ENCODE measurements around the gene GPC6.

GPC6 gene

DNA sequence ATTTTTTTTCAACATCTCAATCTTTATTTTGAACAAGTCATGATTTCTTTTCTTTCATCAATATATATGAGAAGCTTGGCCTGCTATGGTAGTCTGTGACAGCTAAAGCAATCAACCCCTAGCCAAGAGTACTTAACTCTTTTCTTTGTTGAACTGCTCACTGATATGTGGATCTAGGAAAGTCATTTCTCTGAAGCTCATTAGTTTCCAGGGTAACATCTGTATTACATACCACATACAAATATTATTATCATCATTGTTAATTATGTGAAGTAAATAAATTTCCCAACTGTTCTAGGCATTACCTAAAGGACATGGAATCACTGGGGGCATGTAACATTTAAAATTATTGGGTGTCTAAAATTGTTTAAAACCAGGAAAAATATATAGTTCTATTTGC, 985.6 kb downstream of the GPC6 start:
- H3K4me3 ChIP-seq (ENCODE audit: low read depth, low read length) = no peak overlapping the region
- ChIA-PET POLR2A (no interaction called here), CTCF (interaction anchor here (0.6 kb wide), 1 partner anchor 217 kb away, joined by 3 read pairs; no protein-coding TSS in a partner anchor)
- no peaks in the 10 kb centered on the region for H3K9me3 ChIP-seq (ENCODE audit: control insufficient read depth, insufficient read depth, low read depth, low read length)
- H3K4me1 ChIP-seq (ENCODE audit: control insufficient read depth, insufficient read depth, low read length) = no peaks in the 10 kb centered on the region
- H3K27ac ChIP-seq (ENCODE audit: extremely low read depth, low read depth, low read length) = no peak overlapping the region
- no peaks in the 10 kb centered on the region for H3K36me3 ChIP-seq (ENCODE audit: control insufficient read depth in 2 of 2, insufficient read depth in 1 of 2, low read length in 2 of 2)
- TF ChIP-seq SP2 (tag by site-specific recombination; IDR thresholded peaks at IDR 0.05) = no peak
- no peak for TF ChIP-seq SP3 (tag by site-specific recombination; IDR thresholded peaks at IDR 0.05)
- TF ChIP-seq ZNF768 (tag by site-specific recombination; IDR thresholded peaks at IDR 0.05) = no peak
- TF ChIP-seq ZNF19 (tag by site-specific recombination; IDR thresholded peaks at IDR 0.05; ENCODE audit: low read depth) = no peak
- no peak for TF ChIP-seq ZNF37A (tag by site-specific recombination; IDR thresholded peaks at IDR 0.05)
- TF ChIP-seq ZNF433 (tag by site-specific recombination; IDR thresholded peaks at IDR 0.05; ENCODE audit: low read depth) = no peak
- no peak for TF ChIP-seq SETDB1 (IDR thresholded peaks at IDR 0.05; ENCODE audit: insufficient read length, low read length)
- TF ChIP-seq ZBTB7A (tag by site-specific recombination; IDR thresholded peaks at IDR 0.05; ENCODE audit: low read depth) = no peak
- no peak for TF ChIP-seq ZBTB48 (tag by site-specific recombination; IDR thresholded peaks at IDR 0.05)
- no peak for TF ChIP-seq YY1 (tag by site-specific recombination; IDR thresholded peaks at IDR 0.05)
- TF ChIP-seq ZNF677 (tag by site-specific recombination; IDR thresholded peaks at IDR 0.05) = no peak
- TF ChIP-seq ZNF76 (tag by site-specific recombination; IDR thresholded peaks at IDR 0.05; ENCODE audit: borderline replicate concordance, low read depth) = no peak
- TF ChIP-seq SALL2 (tag by site-specific recombination; IDR thresholded peaks at IDR 0.05; ENCODE audit: borderline replicate concordance) = no peak
- TF ChIP-seq TCF7L2 (IDR thresholded peaks at IDR 0.05; ENCODE audit: borderline replicate concordance, low read depth, low read length) = no peak
- TF ChIP-seq ZNF600 (tag by site-specific recombination; IDR thresholded peaks at IDR 0.05) = no peak
- no peak for TF ChIP-seq ZNF354C (tag by site-specific recombination; IDR thresholded peaks at IDR 0.05; ENCODE audit: borderline replicate concordance, low read depth)
- no peak for TF ChIP-seq ZIC2 (tag by site-specific recombination; IDR thresholded peaks at IDR 0.05)
- TF ChIP-seq ZNF701 (tag by site-specific recombination; IDR thresholded peaks at IDR 0.05) = no peak
- TF ChIP-seq MZF1 (tag by site-specific recombination; IDR thresholded peaks at IDR 0.05; ENCODE audit: borderline replicate concordance) = no peak

DNA sequence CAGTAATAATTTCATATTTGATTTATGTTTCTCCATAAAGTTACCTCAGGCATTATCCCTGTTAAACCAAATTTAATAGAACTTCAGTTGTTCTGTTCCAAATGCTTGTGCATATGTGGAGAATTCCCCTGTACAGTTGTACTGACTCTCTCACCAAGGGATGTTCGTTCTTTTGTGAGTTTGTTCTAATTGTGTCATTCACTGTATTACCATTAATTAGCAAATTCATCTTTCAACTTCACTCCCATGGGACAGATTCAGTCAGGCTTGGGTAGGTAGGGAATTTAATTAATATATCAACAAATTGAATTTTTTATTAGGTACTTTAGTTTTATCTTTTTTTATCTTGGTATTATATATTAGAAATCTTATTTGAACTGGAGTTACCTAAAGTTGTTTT, 987.5 kb downstream of the GPC6 start:
- ChIA-PET POLR2A (no interaction called here), CTCF (no interaction called here)
- Histone ChIP-seq H3K36me3 (ENCODE audit: control insufficient read depth in 2 of 2, insufficient read depth in 1 of 2, low read length in 2 of 2) (no peaks in the 10 kb centered on the region), H3K4me3 (ENCODE audit: low read depth, low read length) (no peak overlapping the region), H3K9me3 (ENCODE audit: control insufficient read depth, insufficient read depth, low read depth, low read length) (no peaks in the 10 kb centered on the region), H3K4me1 (ENCODE audit: control insufficient read depth, insufficient read depth, low read length) (no peaks in the 10 kb centered on the region), H3K27ac (ENCODE audit: extremely low read depth, low read depth, low read length) (no peak overlapping the region)
- no peak for TF ChIP-seq ZNF404 (tag by site-specific recombination; IDR thresholded peaks at IDR 0.05)
- TF ChIP-seq KLF10 (tag by site-specific recombination; IDR thresholded peaks at IDR 0.05) = no peak
- TF ChIP-seq, protein P1, sequence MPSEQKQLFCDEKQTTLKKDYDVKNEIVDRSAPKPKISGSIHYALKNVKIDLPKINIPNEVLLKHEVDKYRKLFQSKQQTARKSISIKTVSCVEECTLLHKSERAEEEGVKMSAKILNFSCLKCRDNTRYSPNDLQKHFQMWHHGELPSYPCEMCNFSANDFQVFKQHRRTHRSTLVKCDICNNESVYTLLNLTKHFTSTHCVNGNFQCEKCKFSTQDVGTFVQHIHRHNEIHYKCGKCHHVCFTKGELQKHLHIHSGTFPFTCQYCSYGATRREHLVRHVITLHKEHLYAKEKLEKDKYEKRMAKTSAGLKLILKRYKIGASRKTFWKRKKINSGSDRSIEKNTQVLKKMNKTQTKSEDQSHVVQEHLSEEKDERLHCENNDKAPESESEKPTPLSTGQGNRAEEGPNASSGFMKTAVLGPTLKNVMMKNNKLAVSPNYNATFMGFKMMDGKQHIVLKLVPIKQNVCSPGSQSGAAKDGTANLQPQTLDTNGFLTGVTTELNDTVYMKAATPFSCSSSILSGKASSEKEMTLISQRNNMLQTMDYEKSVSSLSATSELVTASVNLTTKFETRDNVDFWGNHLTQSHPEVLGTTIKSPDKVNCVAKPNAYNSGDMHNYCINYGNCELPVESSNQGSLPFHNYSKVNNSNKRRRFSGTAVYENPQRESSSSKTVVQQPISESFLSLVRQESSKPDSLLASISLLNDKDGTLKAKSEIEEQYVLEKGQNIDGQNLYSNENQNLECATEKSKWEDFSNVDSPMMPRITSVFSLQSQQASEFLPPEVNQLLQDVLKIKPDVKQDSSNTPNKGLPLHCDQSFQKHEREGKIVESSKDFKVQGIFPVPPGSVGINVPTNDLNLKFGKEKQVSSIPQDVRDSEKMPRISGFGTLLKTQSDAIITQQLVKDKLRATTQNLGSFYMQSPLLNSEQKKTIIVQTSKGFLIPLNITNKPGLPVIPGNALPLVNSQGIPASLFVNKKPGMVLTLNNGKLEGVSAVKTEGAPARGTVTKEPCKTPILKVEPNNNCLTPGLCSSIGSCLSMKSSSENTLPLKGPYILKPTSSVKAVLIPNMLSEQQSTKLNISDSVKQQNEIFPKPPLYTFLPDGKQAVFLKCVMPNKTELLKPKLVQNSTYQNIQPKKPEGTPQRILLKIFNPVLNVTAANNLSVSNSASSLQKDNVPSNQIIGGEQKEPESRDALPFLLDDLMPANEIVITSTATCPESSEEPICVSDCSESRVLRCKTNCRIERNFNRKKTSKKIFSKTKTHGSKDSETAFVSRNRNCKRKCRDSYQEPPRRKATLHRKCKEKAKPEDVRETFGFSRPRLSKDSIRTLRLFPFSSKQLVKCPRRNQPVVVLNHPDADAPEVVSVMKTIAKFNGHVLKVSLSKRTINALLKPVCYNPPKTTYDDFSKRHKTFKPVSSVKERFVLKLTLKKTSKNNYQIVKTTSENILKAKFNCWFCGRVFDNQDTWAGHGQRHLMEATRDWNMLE (tag by site-specific recombination; conservative IDR thresholded peaks at IDR 0.05; ENCODE audit: low read depth) = no peak
- no peak for TF ChIP-seq ZNF677 (tag by site-specific recombination; IDR thresholded peaks at IDR 0.05)
- TF ChIP-seq, protein P2, sequence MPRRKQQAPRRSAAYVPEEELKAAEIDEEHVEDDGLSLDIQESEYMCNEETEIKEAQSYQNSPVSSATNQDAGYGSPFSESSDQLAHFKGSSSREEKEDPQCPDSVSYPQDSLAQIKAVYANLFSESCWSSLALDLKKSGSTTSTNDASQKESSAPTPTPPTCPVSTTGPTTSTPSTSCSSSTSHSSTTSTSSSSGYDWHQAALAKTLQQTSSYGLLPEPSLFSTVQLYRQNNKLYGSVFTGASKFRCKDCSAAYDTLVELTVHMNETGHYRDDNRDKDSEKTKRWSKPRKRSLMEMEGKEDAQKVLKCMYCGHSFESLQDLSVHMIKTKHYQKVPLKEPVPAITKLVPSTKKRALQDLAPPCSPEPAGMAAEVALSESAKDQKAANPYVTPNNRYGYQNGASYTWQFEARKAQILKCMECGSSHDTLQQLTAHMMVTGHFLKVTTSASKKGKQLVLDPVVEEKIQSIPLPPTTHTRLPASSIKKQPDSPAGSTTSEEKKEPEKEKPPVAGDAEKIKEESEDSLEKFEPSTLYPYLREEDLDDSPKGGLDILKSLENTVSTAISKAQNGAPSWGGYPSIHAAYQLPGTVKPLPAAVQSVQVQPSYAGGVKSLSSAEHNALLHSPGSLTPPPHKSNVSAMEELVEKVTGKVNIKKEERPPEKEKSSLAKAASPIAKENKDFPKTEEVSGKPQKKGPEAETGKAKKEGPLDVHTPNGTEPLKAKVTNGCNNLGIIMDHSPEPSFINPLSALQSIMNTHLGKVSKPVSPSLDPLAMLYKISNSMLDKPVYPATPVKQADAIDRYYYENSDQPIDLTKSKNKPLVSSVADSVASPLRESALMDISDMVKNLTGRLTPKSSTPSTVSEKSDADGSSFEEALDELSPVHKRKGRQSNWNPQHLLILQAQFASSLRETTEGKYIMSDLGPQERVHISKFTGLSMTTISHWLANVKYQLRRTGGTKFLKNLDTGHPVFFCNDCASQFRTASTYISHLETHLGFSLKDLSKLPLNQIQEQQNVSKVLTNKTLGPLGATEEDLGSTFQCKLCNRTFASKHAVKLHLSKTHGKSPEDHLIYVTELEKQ (tag by site-specific recombination; IDR thresholded peaks at IDR 0.05; ENCODE audit: borderline replicate concordance) = no peak
- TF ChIP-seq ZNF132 (tag by site-specific recombination; IDR thresholded peaks at IDR 0.05; ENCODE audit: borderline replicate concordance) = no peak
- no peak for TF ChIP-seq ZNF768 (tag by site-specific recombination; IDR thresholded peaks at IDR 0.05)
- no peak for TF ChIP-seq ZNF138 (tag by site-specific recombination; IDR thresholded peaks at IDR 0.05; ENCODE audit: borderline replicate concordance)
- no peak for TF ChIP-seq ZNF837 (tag by site-specific recombination; IDR thresholded peaks at IDR 0.05)
- TF ChIP-seq ZNF660 (tag by site-specific recombination; IDR thresholded peaks at IDR 0.05) = no peak
- TF ChIP-seq PRDM1 (tag by site-specific recombination; IDR thresholded peaks at IDR 0.05) = no peak
- TF ChIP-seq ZNF624 (tag by site-specific recombination; IDR thresholded peaks at IDR 0.05) = no peak
- TF ChIP-seq ZNF558 (tag by site-specific recombination; IDR thresholded peaks at IDR 0.05) = no peak
- no peak for TF ChIP-seq IKZF3 (tag by site-specific recombination; IDR thresholded peaks at IDR 0.05)
